Upper lobe of left lung (tissue), 6 donors: ENCODE data around the gene TPRG1. TPM values are rescaled to one million over a fixed set of nuclear protein-coding genes. Genes with fewer than 3 reads are reported as not detected.
A peak's percentile ranks its signal among the peaks of the same experiment; 100 is the strongest.

Source experiments
- ATAC-seq, 2 donors: fragments of 200-7000 bp; cut with Tn5 transposase; one replicate each; pipeline ENCODE4 v1.9.1; 2022; ENCODE audit warnings: mild to moderate bottlenecking in 2 of 2, moderate library complexity in 2 of 2; ENCODE audit not compliant: low FRiP score in 2 of 2
- DNase-seq, 2 donors: peaks; one replicate each; pipeline ENCODE4 v3.0.0-alpha.2; 2019 to 2020
- H3K27ac ChIP-seq, 4 donors: fragments of 200-600 bp; sonication (generic); one replicate each; pipeline ENCODE4 v1.5.1; 2016 to 2019
- H3K27me3 ChIP-seq, 4 donors: fragments of 200-600 bp; sonication (generic); one replicate each; pipeline ENCODE4 v1.5.1; 2017 to 2019
- H3K36me3 ChIP-seq, 4 donors: fragments of 200-600 bp; sonication (generic); one replicate each; pipeline ENCODE4 v1.5.1; 2016 to 2019
- H3K4me1 ChIP-seq, 4 donors: fragments of 200-600 bp; sonication (generic); one replicate each; pipeline ENCODE4 v1.5.1; 2018 to 2019
- H3K4me3 ChIP-seq, 4 donors: fragments of 200-600 bp; sonication (generic); one replicate each; pipeline ENCODE4 v1.5.1; 2017 to 2019; ENCODE audit warnings: mild to moderate bottlenecking in 2 of 4, moderate library complexity in 1 of 4
- H3K9me3 ChIP-seq, 4 donors: fragments of 200-600 bp; sonication (generic); one replicate each; pipeline ENCODE4 v1.5.1; 2018 to 2019
- EP300 ChIP-seq, 4 donors: sonication (generic); formaldehyde crosslinking; IDR thresholded peaks; one replicate each; pipeline ENCODE4 v1.5.1; 2017; ENCODE audit warnings: antibody characterized with exemption in 4 of 4, control low read depth in 2 of 4
- POLR2A ChIP-seq, 4 donors: fragments of 450-650 bp; IDR thresholded peaks; one replicate each; pipeline ENCODE4 v1.5.1; 2016 to 2017; ENCODE audit warnings: antibody characterized with exemption in 4 of 4, mild to moderate bottlenecking in 2 of 4
- POLR2AphosphoS5 ChIP-seq, 2 donors: sonication (generic); formaldehyde crosslinking; IDR thresholded peaks; one replicate each; pipeline ENCODE4 v1.5.1; 2017; ENCODE audit warnings: antibody characterized with exemption in 2 of 2
- WGBS, 2 donors: methylation state at CpG; one replicate each; pipeline ENCODE4 v1.1.5; 2017 to 2018; 5-methylcytosine and 5-hydroxymethylcytosine counted together
- total RNA-seq, 6 donors: library from RNA; depleted of rRNA in 4 of 6; stranded (reverse); fragments of >200 nt in 4 of 6; gene quantifications; one replicate each; pipeline versions ENCODE4 v1.1.0 to v1.2.1, GENCODE V29; 2016 to 2021
- TF ChIP-seq, protein P1 (sequence below), 6 experiments: fragments of 450-650 bp in 4 of 6; fragments of 200-600 bp in 2 of 6; sonication (generic) in 2 of 6; IDR thresholded peaks; one replicate each; pipeline ENCODE4 v1.5.1; 2016 to 2019; ENCODE audit warnings: antibody characterized with exemption in 6 of 6
- donor health status: DM: no; HTN: no; CAD: no; lungs with moderate emphysema.
- donor health status: DM: no; HTN: yes; CAD: no; lungs with severe emphysema.

The TPRG1 gene
- total RNA-seq, 6 donors from 2014 or later, result 12.8 to 76.5 (median 25.9) TPM

- ATAC-seq (no peak), DNase-seq (no peak)
- TF ChIP-seq, protein P1, sequence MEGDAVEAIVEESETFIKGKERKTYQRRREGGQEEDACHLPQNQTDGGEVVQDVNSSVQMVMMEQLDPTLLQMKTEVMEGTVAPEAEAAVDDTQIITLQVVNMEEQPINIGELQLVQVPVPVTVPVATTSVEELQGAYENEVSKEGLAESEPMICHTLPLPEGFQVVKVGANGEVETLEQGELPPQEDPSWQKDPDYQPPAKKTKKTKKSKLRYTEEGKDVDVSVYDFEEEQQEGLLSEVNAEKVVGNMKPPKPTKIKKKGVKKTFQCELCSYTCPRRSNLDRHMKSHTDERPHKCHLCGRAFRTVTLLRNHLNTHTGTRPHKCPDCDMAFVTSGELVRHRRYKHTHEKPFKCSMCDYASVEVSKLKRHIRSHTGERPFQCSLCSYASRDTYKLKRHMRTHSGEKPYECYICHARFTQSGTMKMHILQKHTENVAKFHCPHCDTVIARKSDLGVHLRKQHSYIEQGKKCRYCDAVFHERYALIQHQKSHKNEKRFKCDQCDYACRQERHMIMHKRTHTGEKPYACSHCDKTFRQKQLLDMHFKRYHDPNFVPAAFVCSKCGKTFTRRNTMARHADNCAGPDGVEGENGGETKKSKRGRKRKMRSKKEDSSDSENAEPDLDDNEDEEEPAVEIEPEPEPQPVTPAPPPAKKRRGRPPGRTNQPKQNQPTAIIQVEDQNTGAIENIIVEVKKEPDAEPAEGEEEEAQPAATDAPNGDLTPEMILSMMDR (IDR thresholded peaks at IDR 0.05), result no peak
- TF ChIP-seq POLR2A (IDR thresholded peaks at IDR 0.05), result no peak
- no peak for TF ChIP-seq EP300 (IDR thresholded peaks at IDR 0.05)
- no peak for TF ChIP-seq POLR2AphosphoS5 (IDR thresholded peaks at IDR 0.05)
- Histone ChIP-seq H3K9me3 (no peaks in the 10 kb centered on the region), H3K4me1 (no peaks in the 10 kb centered on the region), H3K4me3 (no peak overlapping the region), H3K36me3 (no peaks in the 10 kb centered on the region), H3K27me3 (no peaks in the 10 kb centered on the region), H3K27ac (no peak overlapping the region)
- 47 to 71% methylated on average over 3 of the region's 3 CpGs for WGBS, 2 donors
Measured at GRCh38 chr3:189225431-189225830, 53.7 kb downstream of the TPRG1 start.

GRCh38 chr3:189227249-189227648 is 55.5 kb downstream of the TPRG1 start:
- 90 to 92% methylated on average over 3 of the region's 3 CpGs for WGBS, 2 donors
- Histone ChIP-seq H3K36me3 (no peaks in the 10 kb centered on the region), H3K4me1 (no peaks in the 10 kb centered on the region), H3K4me3 (no peak overlapping the region), H3K9me3 (no peaks in the 10 kb centered on the region), H3K27me3 (no peaks in the 10 kb centered on the region), H3K27ac (no peak overlapping the region)
- ATAC-seq (no peak), DNase-seq (no peak)
- no peak for TF ChIP-seq POLR2AphosphoS5 (IDR thresholded peaks at IDR 0.05)
- TF ChIP-seq, protein P1 (IDR thresholded peaks at IDR 0.05), result no peak

GRCh38 chr3:189229196-189229828 is 57.5 kb downstream of the TPRG1 start:
- H3K27ac ChIP-seq, result no peak overlapping the region
- TF ChIP-seq, protein P1 (IDR thresholded peaks at IDR 0.05), result no peak
- no peak for TF ChIP-seq POLR2A (IDR thresholded peaks at IDR 0.05)
- no peak overlapping the region for H3K4me3 ChIP-seq
- WGBS, 2 donors, result 60 to 64% methylated on average over 5 of the region's 5 CpGs
- H3K9me3 ChIP-seq, result no peaks in the 10 kb centered on the region
- no peaks in the 10 kb centered on the region for H3K36me3 ChIP-seq
- no peak for DNase-seq
- no peak for ATAC-seq
- H3K4me1 ChIP-seq, result no peaks in the 10 kb centered on the region
- no peaks in the 10 kb centered on the region for H3K27me3 ChIP-seq

DNA sequence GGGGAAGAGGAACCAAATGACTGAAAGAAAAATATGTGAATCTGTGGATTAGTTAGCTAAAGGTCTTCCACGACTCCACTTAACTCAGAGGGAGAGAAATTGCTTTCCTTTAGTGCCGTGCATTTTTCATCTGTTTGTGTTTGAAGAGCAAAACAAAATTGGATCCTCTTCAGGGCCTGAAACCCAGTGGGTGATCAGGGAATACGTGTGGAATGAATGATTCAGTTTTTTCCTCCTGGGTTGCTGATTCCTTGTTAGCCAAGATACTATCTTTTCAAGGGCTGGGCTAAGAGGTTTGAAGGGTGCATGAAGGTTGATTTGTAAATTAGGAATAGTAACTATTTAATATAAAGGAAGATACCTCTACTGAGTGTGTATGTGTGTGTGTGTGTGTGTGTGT is 61.0 kb downstream of the TPRG1 start:
- TF ChIP-seq, protein P1 (IDR thresholded peaks at IDR 0.05), result no peak
- TF ChIP-seq POLR2AphosphoS5 (IDR thresholded peaks at IDR 0.05) (no peak), POLR2A (IDR thresholded peaks at IDR 0.05) (no peak), EP300 (IDR thresholded peaks at IDR 0.05) (no peak)
- WGBS, 2 donors, result 63% methylated on average over 3 of the region's 3 CpGs

GRCh38 chr3:189233225-189233858 is 61.6 kb downstream of the TPRG1 start:
- 45 to 46% methylated on average over 5 of the region's 5 CpGs for WGBS, 2 donors
- no peaks in the 10 kb centered on the region for H3K27me3 ChIP-seq
- H3K27ac ChIP-seq, result no peak overlapping the region
- ATAC-seq, result peak; percentile 64 to 92
- TF ChIP-seq, protein P1 (IDR thresholded peaks at IDR 0.05), result peak; percentile 29 to 72 (median 46)
- TF ChIP-seq POLR2A (IDR thresholded peaks at IDR 0.05), result no peak
- no peak for TF ChIP-seq POLR2AphosphoS5 (IDR thresholded peaks at IDR 0.05)
- no peak for TF ChIP-seq EP300 (IDR thresholded peaks at IDR 0.05)
- H3K4me1 ChIP-seq, result no peaks in the 10 kb centered on the region
- DNase-seq, result peak in 1 of 2 donors; percentile 63
- H3K36me3 ChIP-seq, result no peaks in the 10 kb centered on the region
- H3K4me3 ChIP-seq, result no peak overlapping the region
- no peaks in the 10 kb centered on the region for H3K9me3 ChIP-seq

More for the DNA sequence above, 61.0 kb downstream of the TPRG1 start:
- H3K4me1 ChIP-seq, result no peaks in the 10 kb centered on the region
- no peak overlapping the region for H3K4me3 ChIP-seq
- no peak overlapping the region for H3K27ac ChIP-seq
- no peak for DNase-seq
- H3K27me3 ChIP-seq, result no peaks in the 10 kb centered on the region
- peak in 1 of 2 donors; percentile 18 for ATAC-seq
- no peaks in the 10 kb centered on the region for H3K9me3 ChIP-seq
- no peaks in the 10 kb centered on the region for H3K36me3 ChIP-seq
